ENCODE results near the gene MB21D2.

Gene MB21D2

DNA sequence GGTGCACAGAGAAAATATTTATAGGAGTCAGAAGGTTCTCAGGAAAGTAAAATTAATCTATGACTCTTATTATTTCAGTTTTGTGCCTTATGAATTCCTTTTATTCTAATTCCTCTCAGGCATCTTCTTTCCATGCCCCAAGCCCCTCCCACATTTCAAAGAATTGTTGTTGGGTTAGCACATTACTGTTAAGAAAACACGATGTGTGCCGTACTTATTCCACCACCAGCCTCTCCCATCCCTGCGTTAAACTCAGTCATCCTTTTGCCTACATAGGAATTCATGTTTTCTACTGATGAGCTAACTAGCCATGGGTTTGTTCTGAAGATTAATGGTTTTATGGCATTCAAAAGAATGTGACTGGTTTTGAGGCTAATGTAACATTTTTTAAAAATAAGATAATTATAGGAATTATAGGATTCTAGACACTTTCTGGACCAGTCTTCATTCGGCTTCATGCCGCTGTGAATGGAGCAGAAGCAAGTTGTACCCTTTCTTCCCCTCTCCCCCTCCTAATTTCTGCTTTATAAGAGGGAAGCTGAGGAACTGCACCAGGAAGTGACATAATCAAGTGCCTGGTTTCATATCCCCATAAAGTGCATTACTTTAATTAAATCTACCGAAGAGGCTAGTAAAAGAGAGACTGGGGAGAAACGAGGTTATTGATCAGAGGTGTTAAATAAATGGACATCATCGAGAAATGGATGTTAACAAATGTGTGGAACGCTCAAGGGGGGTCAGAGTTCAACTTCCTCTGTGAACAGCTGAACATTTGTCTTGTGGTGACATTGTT lies 12.3 kb upstream of the MB21D2 start:
- Histone ChIP-seq H3K4me1 (ENCODE audit: insufficient read depth, low read length, poor library complexity, severe bottlenecking) (no peaks in the 10 kb centered on the region), H3K4me2 (ENCODE audit: low read depth, low read length, poor library complexity, severe bottlenecking) (no peak overlapping the region)

DNA sequence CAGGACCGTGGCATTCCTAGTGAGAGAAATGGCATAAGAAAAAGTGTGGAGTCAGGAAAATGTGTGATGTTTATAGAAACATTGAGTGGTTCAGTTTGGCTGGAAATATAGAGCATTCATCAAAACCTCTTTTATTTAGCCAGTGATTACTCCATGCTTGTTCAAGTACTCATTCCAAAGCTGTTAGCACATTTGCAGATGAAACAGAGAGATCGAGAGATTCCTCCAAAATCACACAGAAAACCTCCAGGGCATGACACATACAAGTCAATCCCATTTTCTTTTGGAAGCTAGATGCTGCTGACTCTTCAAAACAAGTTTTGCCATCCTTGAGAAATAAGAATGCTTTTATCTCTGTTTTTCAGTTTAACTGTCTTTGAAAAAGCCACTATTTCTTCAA lies 11.5 kb upstream of the MB21D2 start:
- Histone ChIP-seq H3K27me3 (ENCODE audit: insufficient read depth, low read length, poor library complexity, severe bottlenecking) (no peaks in the 10 kb centered on the region), H3K79me2 (ENCODE audit: insufficient read depth, low read length) (no peaks in the 10 kb centered on the region), H3K9me2 (replicated peaks; ENCODE audit: low read depth, low read length) (no peaks in the 10 kb centered on the region), H3K4me2 (ENCODE audit: low read depth, low read length, poor library complexity, severe bottlenecking) (no peak overlapping the region), H3K9me3 (ENCODE audit: insufficient read depth, low read depth, low read length) (no peaks in the 10 kb centered on the region), H3F3A (ENCODE audit: low read depth) (no peaks in the 10 kb centered on the region), H3K4me1 (ENCODE audit: insufficient read depth, low read length, poor library complexity, severe bottlenecking) (no peaks in the 10 kb centered on the region), H3K4me3 (ENCODE audit: low read length, poor library complexity, severe bottlenecking) (no peak overlapping the region), H4K20me1 (ENCODE audit: insufficient read depth, low read length, poor library complexity, severe bottlenecking) (no peaks in the 10 kb centered on the region), H3K9ac (ENCODE audit: low read depth, low read length, poor library complexity, severe bottlenecking) (no peak overlapping the region), H3K36me3 (ENCODE audit: insufficient read depth, low read length) (no peaks in the 10 kb centered on the region), H2AFZ (ENCODE audit: low read length) (no peak overlapping the region)
- TF ChIP-seq EZH2phosphoT487 (IDR thresholded peaks at IDR 0.05; ENCODE audit: borderline replicate concordance), result no peak
- TF ChIP-seq, protein P1, sequence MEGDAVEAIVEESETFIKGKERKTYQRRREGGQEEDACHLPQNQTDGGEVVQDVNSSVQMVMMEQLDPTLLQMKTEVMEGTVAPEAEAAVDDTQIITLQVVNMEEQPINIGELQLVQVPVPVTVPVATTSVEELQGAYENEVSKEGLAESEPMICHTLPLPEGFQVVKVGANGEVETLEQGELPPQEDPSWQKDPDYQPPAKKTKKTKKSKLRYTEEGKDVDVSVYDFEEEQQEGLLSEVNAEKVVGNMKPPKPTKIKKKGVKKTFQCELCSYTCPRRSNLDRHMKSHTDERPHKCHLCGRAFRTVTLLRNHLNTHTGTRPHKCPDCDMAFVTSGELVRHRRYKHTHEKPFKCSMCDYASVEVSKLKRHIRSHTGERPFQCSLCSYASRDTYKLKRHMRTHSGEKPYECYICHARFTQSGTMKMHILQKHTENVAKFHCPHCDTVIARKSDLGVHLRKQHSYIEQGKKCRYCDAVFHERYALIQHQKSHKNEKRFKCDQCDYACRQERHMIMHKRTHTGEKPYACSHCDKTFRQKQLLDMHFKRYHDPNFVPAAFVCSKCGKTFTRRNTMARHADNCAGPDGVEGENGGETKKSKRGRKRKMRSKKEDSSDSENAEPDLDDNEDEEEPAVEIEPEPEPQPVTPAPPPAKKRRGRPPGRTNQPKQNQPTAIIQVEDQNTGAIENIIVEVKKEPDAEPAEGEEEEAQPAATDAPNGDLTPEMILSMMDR (conservative IDR thresholded peaks at IDR 0.05; ENCODE audit: low read length), result no peak

More for the DNA sequence above, 12.3 kb upstream of the MB21D2 start:
- H3K4me3 ChIP-seq (ENCODE audit: low read length, poor library complexity, severe bottlenecking), result no peak overlapping the region
- no peaks in the 10 kb centered on the region for H3F3A ChIP-seq (ENCODE audit: low read depth)
- no peak overlapping the region for H3K9ac ChIP-seq (ENCODE audit: low read depth, low read length, poor library complexity, severe bottlenecking)
- no peak overlapping the region for H2AFZ ChIP-seq (ENCODE audit: low read length)
- TF ChIP-seq EZH2phosphoT487 (IDR thresholded peaks at IDR 0.05; ENCODE audit: borderline replicate concordance), result no peak
- TF ChIP-seq, protein P1 (conservative IDR thresholded peaks at IDR 0.05; ENCODE audit: low read length), result no peak
- H3K79me2 ChIP-seq (ENCODE audit: insufficient read depth, low read length), result no peaks in the 10 kb centered on the region
- H3K9me3 ChIP-seq (ENCODE audit: insufficient read depth, low read depth, low read length), result no peaks in the 10 kb centered on the region
- H3K36me3 ChIP-seq (ENCODE audit: insufficient read depth, low read length), result no peaks in the 10 kb centered on the region
- no peaks in the 10 kb centered on the region for H3K27me3 ChIP-seq (ENCODE audit: insufficient read depth, low read length, poor library complexity, severe bottlenecking)
- H3K9me2 ChIP-seq (replicated peaks; ENCODE audit: low read depth, low read length), result no peaks in the 10 kb centered on the region
- no peaks in the 10 kb centered on the region for H4K20me1 ChIP-seq (ENCODE audit: insufficient read depth, low read length, poor library complexity, severe bottlenecking)

DNA sequence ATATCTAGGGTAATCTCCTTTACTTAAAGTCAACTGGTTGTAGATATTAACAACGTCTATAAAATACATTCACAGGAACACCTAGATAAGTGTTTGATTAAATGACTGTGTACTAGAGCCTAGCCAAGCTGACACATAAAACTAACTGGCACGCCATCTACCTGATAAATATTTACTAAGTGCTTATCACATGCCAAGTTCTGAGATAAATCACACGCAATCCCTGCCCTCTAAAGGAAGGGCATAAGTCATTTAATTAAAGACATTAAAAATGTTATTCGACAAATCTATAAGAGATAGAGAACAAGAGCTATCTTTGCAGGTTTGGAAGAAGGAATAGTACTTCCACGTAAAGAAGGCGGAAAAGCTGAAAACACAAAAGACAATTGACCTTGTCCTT lies 11.1 kb upstream of the MB21D2 start:
- Histone ChIP-seq H3K36me3 (ENCODE audit: insufficient read depth, low read length) (no peaks in the 10 kb centered on the region), H4K20me1 (ENCODE audit: insufficient read depth, low read length, poor library complexity, severe bottlenecking) (no peaks in the 10 kb centered on the region), H3K9me3 (ENCODE audit: insufficient read depth, low read depth, low read length) (no peaks in the 10 kb centered on the region), H3K4me1 (ENCODE audit: insufficient read depth, low read length, poor library complexity, severe bottlenecking) (no peaks in the 10 kb centered on the region), H2AFZ (ENCODE audit: low read length) (no peak overlapping the region), H3K9ac (ENCODE audit: low read depth, low read length, poor library complexity, severe bottlenecking) (no peak overlapping the region), H3K4me2 (ENCODE audit: low read depth, low read length, poor library complexity, severe bottlenecking) (no peak overlapping the region), H3K4me3 (ENCODE audit: low read length, poor library complexity, severe bottlenecking) (no peak overlapping the region), H3F3A (ENCODE audit: low read depth) (no peaks in the 10 kb centered on the region), H3K79me2 (ENCODE audit: insufficient read depth, low read length) (no peaks in the 10 kb centered on the region), H3K9me2 (replicated peaks; ENCODE audit: low read depth, low read length) (no peaks in the 10 kb centered on the region), H3K27me3 (ENCODE audit: insufficient read depth, low read length, poor library complexity, severe bottlenecking) (no peaks in the 10 kb centered on the region)
- TF ChIP-seq, protein P1 (conservative IDR thresholded peaks at IDR 0.05; ENCODE audit: low read length), result no peak
- TF ChIP-seq EZH2phosphoT487 (IDR thresholded peaks at IDR 0.05; ENCODE audit: borderline replicate concordance), result no peak

All from Loucy (cell line).